Adrenal gland (tissue), 12 donors: ENCODE measurements around the gene SEPTIN3. TPM values are rescaled to one million over a fixed set of nuclear protein-coding genes. Genes with fewer than 3 reads are reported as not detected.
A peak's percentile ranks its signal among the peaks of the same experiment; 100 is the strongest.
"Not testable (repeated sequence)": the region's sequence is repeated elsewhere in the genome, so short reads cannot be mapped to it uniquely, and the experiment has no call there.

Source experiments
- DNase-seq, 7 donors: peaks; one replicate each; pipeline ENCODE4 v3.0.0-alpha.2; 2019 to 2020
- H3K27ac ChIP-seq, 5 donors: fragments of 200-600 bp; sonication (generic) in 4 of 5; 1 replicate in 3 of 5; 2 replicates in 2 of 5; pipeline versions ENCODE4 v1.5.1 to v1.8.0; 2016 to 2020; ENCODE audit warnings: mild to moderate bottlenecking in 1 of 5
- H3K27me3 ChIP-seq: fragments of 200-600 bp; 2 replicates; pipeline ENCODE4 v1.8.0; 2021
- H3K36me3 ChIP-seq, 2 donors: fragments of 200-600 bp; replicated peaks in 1 of 2; 1 replicate in 1 of 2; 2 replicates in 1 of 2; pipeline versions ENCODE4 v1.5.1 to v1.8.0; 2018 to 2022
- H3K4me1 ChIP-seq, 2 donors: fragments of 200-600 bp; replicated peaks in 1 of 2; 1 replicate in 1 of 2; 2 replicates in 1 of 2; pipeline versions ENCODE4 v1.5.1 to v1.8.0; 2018 to 2021
- H3K4me3 ChIP-seq, 4 donors: fragments of 200-600 bp; sonication (generic) in 3 of 4; one replicate each; pipeline ENCODE4 v1.5.1; 2016 to 2018
- H3K9me3 ChIP-seq, 3 donors: fragments of 200-600 bp; sonication (generic) in 1 of 3; replicated peaks in 1 of 3; 1 replicate in 2 of 3; 2 replicates in 1 of 3; pipeline versions ENCODE4 v1.5.1 to v1.8.0; 2016 to 2021
- POLR2A ChIP-seq, 2 donors: fragments of 450-650 bp; IDR thresholded peaks; one replicate each; pipeline ENCODE4 v1.6.1; 2017; ENCODE audit warnings: antibody characterized with exemption in 2 of 2, mild to moderate bottlenecking in 2 of 2, moderate library complexity in 1 of 2
- WGBS, 4 donors: extraction: QIAGEN DNeasy Blood & Tissue Kit in 2 of 4; methylation state at CpG; one replicate each; pipeline versions ENCODE4 v1.1.5 to v1.1.7; 2013 to 2017; 5-methylcytosine and 5-hydroxymethylcytosine counted together
- intact Hi-C, 2 donors: fragments of 100-400 bp; cut with DNase I; formaldehyde crosslinking; loops; one replicate each; pipeline versions ENCODE4 v1.14.1 to v1.15.0; 2022 to 2023
- polyA plus RNA-seq, 3 donors: library from polyadenylated mRNA; stranded (reverse); fragments of 200-250 nt in 2 of 3; fragments of 350-450 nt in 1 of 3; fragmentation: Illumina TruSeq in 1 of 3; extraction: RNeasy Lipid Tissue Mini Kit (QIAGEN cat#74804) in 1 of 3; gene quantifications; one replicate each; pipeline ENCODE4 v1.2.3, GENCODE V29; 2013 to 2014
- total RNA-seq, 9 donors: library from RNA; depleted of rRNA in 4 of 9; stranded (reverse); fragments of >200 nt in 4 of 9; fragments of 120-200 nt in 1 of 9; fragmentation: NEBNext Ultra II Directional in 1 of 9; extraction: Animal tissue kit (Norgen Biotek cat#: 25700) in 1 of 9; gene quantifications; one replicate each; pipeline versions ENCODE4 v1.1.0 to v1.2.4, GENCODE V29; 2013 to 2023
- TF ChIP-seq, protein P1 (sequence below), 6 experiments: fragments of 450-650 bp in 4 of 6; fragments of 200-600 bp in 2 of 6; sonication (generic) in 1 of 6; IDR thresholded peaks; 1 replicate in 5 of 6; 2 replicates in 1 of 6; pipeline versions ENCODE4 v1.5.1 to v1.8.0; 2016 to 2021; ENCODE audit warnings: antibody characterized with exemption in 6 of 6, mild to moderate bottlenecking in 2 of 6, moderate library complexity in 1 of 6
- donor health status: healthy with polysubstance abuse.
- donor health status: Bipolar disorder and iron deficiency.
- donor health status: DM: yes; HTN: yes; CAD: no.
- donor health status: DM: no; HTN: no; CAD: no.
- donor health status: DM: no; HTN: no; CAD: no.
- donor health status: DM: yes; HTN: yes; CAD: no.

Gene SEPTIN3
- total and polyA plus RNA-seq, 12 donors: 0.14 to 7.4 (median 2.1) TPM; not detected in 2

DNA sequence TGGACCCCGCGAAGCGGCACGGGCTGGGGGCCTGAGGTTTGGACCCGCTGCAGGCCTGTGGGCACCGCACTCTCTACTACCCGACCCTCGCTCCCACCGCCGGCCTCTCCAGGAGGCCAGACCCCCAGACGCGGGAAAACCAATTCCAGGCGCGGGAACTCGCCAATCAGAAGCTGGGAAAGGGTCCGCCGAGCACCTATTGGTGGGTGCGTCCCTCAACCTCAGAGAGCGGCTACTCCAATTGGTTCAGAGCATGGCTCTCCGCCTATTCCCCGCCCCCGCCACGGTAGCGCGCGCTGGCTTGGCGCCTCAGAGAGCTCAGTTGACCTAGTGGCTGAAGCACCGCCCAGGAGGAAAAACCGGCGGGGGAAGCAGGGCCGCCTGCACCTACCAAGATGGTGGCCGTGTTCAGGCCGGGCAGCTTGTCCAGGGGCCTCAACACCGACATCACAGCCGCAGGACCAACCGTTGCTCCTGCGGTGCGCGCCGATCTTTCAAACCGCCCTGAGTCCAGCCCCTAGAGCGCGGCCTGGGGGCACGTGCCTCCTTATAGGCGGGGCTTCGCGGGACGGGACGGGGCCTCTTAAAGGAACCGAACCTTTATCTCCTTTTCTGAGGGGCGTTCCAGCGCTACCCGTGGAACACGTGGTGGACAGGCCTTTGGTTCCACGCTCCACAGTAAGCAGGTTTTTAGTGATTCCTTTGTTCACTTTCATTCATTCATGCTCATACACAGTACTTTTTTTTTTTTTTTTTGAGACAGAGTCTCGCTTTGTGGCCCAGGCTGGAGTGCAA, 22.4 kb upstream of the SEPTIN3 start, which contains the start of gene CENPM:
CENPM (minus strand) TSS at position 524 of the 795 bp plus-strand sequence; CDS start at position 448, 76 bp downstream.
- TF ChIP-seq, protein P1, sequence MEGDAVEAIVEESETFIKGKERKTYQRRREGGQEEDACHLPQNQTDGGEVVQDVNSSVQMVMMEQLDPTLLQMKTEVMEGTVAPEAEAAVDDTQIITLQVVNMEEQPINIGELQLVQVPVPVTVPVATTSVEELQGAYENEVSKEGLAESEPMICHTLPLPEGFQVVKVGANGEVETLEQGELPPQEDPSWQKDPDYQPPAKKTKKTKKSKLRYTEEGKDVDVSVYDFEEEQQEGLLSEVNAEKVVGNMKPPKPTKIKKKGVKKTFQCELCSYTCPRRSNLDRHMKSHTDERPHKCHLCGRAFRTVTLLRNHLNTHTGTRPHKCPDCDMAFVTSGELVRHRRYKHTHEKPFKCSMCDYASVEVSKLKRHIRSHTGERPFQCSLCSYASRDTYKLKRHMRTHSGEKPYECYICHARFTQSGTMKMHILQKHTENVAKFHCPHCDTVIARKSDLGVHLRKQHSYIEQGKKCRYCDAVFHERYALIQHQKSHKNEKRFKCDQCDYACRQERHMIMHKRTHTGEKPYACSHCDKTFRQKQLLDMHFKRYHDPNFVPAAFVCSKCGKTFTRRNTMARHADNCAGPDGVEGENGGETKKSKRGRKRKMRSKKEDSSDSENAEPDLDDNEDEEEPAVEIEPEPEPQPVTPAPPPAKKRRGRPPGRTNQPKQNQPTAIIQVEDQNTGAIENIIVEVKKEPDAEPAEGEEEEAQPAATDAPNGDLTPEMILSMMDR (IDR thresholded peaks at IDR 0.05): peak in 1 of 6 experiments; percentile 8
- TF ChIP-seq POLR2A (IDR thresholded peaks at IDR 0.05): no peak
- Histone ChIP-seq H3K27me3 (no peaks in the 10 kb centered on the region), H3K4me3 (peak within 1 kb of the TSS; percentile 55 to 78 (median 67)), H3K27ac (peak within 1 kb of the TSS in 1 of 5 donors; percentile 71), H3K9me3 (no peaks in the 10 kb centered on the region), H3K36me3 (no peaks in the 10 kb centered on the region), H3K4me1 (peaks cover 5 to 8% of the 10 kb centered on the region in 2 donors)
- intact Hi-C loops: loop anchor here in 1 of 2 donors (5.0 to 10.0 kb wide), 2 partner anchors 125 to 202 kb away; no protein-coding TSS in a partner anchor
- WGBS, 4 donors: 2 to 5% (median 3%) methylated on average over 19 to 56 of the region's 56 CpGs
- peak; percentile 90 to 97 (median 93) for DNase-seq

DNA sequence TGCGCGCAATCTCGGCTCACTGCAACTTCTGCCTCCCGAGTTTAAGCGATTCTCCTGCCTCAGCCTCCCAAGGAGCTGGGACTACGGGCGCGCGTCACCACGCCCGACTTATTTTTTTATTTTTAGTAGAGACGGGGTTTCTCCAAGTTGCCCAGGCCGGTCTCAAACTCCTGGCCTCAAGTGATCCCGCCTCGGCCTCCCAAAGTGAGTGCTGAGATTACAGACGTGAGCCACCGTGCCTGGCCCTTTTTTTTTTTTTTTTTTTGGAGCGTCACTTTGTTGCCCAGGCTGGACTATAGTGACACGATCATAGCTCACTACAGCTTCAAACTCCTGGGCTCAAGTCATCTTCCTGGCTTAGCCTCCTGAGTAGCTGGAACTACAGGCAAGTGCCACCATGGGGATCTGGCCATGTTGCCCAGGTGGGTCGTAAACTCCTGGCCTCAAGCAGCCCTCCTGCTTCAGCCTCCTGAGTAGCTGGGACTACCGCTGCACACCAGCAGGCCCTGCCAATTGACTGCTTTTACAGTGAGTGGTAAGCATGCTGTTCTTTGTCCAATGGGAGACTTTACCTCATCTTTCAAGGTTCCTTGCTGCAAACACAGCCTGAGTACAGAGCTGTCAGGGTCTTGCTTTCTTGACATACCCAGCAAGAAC, 21.7 kb upstream of the SEPTIN3 start:
- WGBS, 4 donors: 68 to 76% (median 71%) methylated on average over 19 to 21 of the region's 21 CpGs
- no peak overlapping the region for H3K27ac ChIP-seq
- intact Hi-C loops: loop anchor here in 1 of 2 donors (5.0 to 10.0 kb wide), 2 partner anchors 125 to 203 kb away; no protein-coding TSS in a partner anchor

DNA sequence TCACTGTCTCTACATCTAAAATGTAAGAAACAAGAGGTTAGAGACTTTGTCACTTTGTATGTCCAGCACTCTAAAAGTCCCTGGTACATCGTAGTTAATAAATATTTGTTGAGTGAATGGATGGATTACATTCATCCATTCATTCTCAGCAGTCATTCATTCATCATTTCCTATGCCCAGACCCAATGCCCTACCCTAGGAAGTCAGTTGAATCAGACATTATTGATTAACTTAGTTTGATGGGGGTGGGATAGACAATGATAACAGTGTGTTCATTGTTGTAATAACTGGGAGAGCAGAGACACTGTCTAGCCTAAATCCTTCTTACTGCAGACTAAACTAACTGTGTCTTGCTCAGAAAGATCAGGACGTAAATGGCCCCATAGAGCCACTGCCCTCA, 21.1 kb upstream of the SEPTIN3 start:
- TF ChIP-seq, protein P1 (IDR thresholded peaks at IDR 0.05): no peak
- TF ChIP-seq POLR2A (IDR thresholded peaks at IDR 0.05): no peak
- Histone ChIP-seq H3K9me3 (no peaks in the 10 kb centered on the region), H3K27me3 (no peaks in the 10 kb centered on the region), H3K36me3 (no peaks in the 10 kb centered on the region), H3K4me1 (peaks cover 5 to 8% of the 10 kb centered on the region in 2 donors), H3K4me3 (no peak overlapping the region), H3K27ac (no peak overlapping the region)
- intact Hi-C loops: loop anchor here in 1 of 2 donors (5.0 to 10.0 kb wide), 2 partner anchors 126 to 203 kb away; no protein-coding TSS in a partner anchor
- 81 to 92% (median 91%) methylated on average over 2 of the region's 2 CpGs for WGBS, 4 donors
- no peak for DNase-seq

More for the DNA sequence above, 21.7 kb upstream of the SEPTIN3 start:
- Histone ChIP-seq H3K27me3 (no peaks in the 10 kb centered on the region), H3K9me3 (no peaks in the 10 kb centered on the region), H3K36me3 (no peaks in the 10 kb centered on the region), H3K4me3 (peak overlapping the region in 1 of 4 donors; percentile 65), H3K4me1 (peaks cover 5 to 8% of the 10 kb centered on the region in 2 donors)
- DNase-seq: no peak
- no peak for TF ChIP-seq POLR2A (IDR thresholded peaks at IDR 0.05)
- TF ChIP-seq, protein P1 (IDR thresholded peaks at IDR 0.05): no peak

DNA sequence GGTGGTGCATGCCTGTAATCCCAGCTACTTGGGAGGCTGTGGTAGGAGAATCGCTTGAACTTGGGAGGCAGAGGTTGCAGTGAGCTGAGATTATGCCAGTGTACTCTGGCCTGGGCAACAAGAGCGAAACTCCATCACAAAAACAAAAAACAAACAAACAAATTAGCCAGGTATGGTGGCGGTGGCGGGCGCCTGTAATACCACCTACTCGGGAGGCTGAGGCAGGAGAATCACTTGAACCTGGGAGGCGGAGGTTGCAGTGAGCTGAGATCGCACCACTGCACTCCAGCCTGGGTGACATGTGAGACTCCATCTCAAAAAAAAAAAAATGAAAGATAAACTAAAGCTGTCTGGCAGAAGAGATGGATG, 20.3 kb upstream of the SEPTIN3 start:
- not testable (repeated sequence) for H3K4me3 ChIP-seq, H3K9me3 ChIP-seq, H3K4me1 ChIP-seq, H3K27me3 ChIP-seq, H3K27ac ChIP-seq, DNase-seq, H3K36me3 ChIP-seq
- intact Hi-C loops: loop anchor here in 1 of 2 donors (5.0 to 10.0 kb wide), 2 partner anchors 127 to 204 kb away; no protein-coding TSS in a partner anchor
- WGBS, 4 donors: 84 to 88% (median 84%) methylated on average over 8 of the region's 8 CpGs
